HG03097 (cell line): ENCODE measurements around the gene MCF2L.
"Not testable (repeated sequence)": the region's sequence is repeated elsewhere in the genome, so short reads cannot be mapped to it uniquely, and the experiment has no call there.

ENCODE experiments used
- ATAC-seq: cut with Tn5 transposase; IDR thresholded peaks from one replicate; pipeline ENCODE4 v1.9.1; 2021; ENCODE audit not compliant: unreplicated experiment, low FRiP score

MCF2L gene

DNA sequence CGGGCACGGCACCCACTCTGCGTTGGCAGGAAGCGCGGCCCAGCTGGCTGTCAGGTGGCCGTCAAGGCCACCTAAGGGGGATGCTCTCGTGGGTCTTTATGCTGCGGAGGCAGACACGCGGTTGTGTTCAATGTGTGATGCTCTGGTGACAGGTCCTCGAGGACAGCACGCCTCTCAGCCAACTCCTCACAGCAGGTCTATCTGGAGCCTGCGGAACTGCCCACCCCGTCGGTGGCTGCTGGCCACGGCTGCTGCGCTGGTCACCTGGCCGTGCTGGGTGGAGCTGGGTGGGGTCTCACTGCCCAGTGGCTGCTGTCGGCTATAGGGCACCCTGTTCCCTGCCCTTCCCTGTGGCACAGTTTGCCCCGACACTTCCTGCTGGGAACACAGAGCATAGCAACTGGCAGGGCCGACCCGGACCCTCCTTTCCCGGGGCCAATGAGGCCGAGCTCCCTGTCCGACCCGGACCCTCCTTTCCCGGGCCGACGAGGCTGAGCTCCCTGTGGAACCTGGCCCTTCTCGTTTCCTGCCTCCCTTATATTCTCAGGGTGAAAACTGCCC lies 122.3 kb downstream of the MCF2L start:
- ATAC-seq = no peak

DNA sequence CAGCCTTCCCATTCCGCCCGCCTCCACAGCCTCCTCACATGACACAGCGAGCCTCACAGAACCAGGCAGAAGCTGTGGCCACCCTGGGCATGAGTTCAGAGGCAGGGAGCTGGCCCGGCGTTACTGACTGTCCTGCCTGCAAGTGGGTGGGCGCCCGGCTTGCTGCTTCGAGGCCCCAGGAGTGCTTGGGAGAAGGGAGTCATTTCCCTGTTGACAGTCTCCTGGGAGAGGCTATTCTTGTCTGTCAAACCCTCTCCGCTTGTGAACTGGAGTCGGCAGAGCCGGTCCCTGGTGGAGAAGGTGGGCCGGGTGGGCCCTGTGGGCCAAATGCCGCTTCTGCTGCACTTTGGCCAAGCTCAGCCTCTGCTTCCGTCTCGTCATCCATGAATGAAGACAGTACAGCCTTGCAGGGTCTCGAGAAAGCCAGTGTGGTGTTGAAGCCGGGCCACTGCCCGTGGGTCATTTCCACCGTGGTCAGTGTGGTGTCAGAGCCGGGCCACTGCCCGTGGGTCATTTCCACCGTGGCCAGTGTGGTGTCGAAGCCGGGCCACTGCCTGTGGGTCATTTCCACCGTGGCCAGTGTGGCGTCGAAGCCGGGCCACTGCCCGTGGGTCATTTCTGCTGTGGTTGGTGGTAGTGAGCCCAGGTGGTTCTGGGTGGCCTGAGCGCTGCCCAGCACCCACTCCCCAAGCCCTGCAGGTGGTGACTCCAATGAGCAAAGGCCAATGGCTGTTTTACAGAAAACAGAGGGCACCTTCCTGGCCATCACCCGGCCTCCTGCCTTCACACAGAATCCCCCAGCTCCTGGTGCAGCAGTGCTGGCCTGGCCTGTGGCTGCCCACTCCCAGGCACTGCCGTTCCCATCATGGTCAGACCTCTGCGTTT lies 123.1 kb downstream of the MCF2L start:
- no peak for ATAC-seq

DNA sequence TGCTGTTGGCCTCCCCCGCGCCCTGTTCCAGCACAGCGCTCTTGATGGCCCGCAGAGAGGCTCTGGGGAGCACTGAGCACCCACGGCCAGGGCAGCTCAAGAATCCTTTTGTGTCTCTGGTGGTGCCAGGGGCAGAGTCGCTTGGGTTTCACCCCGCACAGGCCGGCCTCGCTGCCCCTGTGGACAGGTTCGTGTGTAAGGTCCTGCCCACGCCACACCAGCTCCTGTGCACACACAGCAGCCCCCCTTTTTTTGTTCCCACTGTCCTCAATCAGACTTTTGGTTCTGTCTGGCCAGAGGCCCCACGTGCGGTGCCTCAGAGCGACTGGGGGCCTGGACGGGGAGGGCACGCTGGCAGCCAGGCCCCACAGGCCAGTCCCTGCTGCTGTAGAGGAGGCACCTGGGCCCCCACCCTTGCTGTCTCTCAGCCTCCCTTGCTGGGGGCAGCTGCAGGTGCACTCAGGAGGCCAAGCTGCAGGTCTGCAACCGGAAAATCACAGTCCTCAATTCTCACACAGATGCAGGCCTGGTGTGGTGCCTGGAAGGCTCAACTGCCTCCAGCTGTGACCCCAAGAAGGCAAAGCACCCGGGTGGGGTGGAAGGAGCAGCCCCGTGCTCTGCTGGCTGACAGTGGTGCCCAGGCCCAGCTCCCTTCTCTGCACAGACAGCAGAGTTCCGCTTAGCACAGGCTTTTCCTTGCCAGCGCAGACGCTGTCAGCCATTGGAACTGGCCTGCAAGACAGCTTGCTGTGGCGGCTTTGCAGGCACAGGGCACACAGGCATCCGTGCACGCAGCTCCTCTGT lies 124.0 kb downstream of the MCF2L start:
- ATAC-seq = no peak

DNA sequence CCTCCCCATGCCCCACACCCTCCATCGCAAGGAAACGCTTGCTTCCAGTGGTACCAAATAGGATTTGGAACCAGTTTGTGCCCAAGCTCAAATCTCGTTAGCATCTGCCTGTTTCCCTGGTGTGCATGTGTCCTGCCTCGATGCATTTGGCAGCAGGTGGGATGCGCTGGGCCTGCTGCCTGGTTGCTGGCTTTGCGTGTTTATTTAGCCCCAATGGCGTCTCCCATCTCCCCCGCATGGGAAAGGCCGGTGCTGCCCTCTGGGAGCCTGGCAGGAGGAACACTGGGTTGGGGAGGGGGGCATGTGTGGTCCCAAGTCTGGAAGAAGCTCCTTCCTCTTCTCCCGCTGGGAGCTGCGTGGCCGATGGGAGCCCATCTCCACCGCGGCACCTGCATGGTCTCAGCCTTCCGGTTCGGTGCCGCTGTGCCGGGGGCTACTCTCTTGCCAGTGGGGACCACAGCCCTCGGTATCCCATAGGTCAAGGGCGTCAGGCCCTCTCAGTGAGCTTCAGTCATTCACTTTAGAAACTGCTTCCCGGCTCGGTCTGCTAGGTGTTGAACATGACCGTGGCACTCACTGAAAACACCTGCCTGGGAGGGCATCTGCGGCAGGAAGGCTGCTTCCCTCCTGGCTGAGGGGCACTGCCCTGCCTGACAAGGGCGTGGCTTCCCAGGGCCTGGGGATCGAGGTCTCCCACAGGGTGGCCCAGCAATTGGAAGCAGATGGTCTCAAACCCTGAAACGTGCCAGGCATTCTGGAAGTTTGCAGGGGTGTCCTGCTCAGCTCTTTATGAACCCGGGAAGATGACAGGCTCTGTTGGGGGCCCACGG lies 124.8 kb downstream of the MCF2L start:
- no peak for ATAC-seq

DNA sequence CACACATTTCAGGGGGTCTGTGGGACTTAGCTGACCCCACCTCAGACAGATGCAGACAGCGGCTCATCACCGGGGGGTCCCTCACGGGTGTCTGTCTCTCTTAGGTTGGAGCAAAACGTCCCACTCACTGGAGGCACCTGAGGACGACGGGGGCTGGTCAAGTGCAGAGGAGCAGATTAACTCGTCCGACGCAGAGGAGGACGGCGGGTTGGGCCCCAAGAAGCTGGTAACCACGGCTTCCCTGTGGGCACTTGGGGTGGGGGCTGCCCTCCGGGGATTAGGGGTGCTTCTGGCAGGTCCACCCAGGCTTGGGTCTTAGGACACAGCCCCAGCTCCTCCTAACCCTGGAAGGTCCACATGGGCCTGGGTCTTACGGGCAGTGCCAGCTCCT lies 125.4 kb downstream of the MCF2L start:
- no peak for ATAC-seq

DNA sequence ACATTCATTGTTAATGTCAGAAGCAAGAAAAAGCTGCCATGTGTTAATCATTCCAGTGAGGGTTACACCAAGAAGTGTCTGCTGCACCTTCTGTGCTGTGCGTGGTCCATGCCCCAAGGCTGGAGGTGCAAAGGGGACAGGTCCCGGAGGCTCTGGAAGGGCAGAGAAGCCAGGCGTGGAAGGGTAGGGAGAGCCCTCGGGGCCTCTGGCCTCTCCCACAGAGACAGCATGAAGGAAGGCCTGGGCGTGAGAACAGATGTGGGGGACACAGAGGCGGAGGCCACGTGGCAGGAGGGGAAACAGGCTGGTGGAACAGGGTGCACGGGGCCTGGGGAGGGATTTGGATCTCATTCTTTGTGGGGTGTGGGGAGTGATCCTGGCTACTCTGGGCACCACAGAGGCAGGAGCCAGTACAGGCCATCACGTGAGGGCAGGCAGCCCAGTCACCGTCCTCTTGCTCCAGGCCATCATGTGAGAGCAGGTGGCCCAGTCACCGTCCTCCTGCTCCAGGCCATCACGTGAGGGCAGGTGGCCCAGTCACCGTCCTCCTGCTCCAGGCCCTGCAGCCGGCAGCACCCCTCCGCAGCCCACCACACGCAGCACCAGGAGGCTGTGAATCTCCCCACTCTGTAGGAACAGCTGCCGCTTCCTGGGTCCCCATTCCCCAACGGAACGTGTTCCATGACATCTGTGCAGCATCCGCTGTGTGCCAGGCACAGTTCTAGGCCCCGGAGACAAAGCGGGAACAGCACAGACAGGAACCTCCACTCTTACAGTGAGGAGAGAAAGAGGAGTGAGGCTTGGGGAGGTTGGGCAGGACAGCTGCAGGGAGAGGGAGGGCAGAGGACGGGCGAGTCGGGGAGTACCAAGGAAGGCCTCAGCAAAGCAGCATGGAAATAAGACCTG lies 126.4 kb downstream of the MCF2L start:
- no peak for ATAC-seq

DNA sequence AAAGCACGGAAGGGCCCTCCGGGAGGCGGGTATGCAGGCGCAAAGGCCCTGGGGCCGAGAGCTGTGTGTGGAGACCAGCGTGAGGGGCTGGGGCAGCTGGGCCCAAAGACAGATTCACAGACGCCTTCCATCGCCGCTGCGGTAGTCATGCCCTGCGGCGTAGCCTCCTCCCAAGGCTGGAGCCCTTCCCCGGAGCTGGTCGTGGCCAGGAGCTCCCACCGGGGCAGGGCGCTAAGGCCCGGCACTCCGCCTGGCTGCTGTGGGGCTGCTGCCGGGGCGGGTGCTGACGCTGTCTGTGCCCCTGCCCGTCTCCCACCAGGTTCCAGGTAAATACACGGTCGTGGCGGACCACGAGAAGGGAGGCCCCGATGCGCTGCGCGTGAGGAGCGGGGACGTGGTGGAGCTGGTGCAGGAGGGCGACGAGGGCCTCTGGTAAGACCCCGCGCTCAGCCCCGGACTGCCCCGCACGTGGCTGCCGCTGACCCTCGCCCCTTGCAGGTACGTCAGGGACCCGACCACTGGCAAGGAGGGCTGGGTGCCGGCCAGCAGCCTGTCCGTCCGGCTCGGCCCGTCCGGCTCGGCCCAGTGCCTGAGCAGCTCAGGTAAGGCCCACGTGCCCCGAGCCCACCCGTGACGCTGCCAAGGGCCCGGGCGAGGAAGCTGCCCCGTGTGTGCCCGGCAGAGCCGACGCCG lies 127.2 kb downstream of the MCF2L start:
- ATAC-seq = no peak

DNA sequence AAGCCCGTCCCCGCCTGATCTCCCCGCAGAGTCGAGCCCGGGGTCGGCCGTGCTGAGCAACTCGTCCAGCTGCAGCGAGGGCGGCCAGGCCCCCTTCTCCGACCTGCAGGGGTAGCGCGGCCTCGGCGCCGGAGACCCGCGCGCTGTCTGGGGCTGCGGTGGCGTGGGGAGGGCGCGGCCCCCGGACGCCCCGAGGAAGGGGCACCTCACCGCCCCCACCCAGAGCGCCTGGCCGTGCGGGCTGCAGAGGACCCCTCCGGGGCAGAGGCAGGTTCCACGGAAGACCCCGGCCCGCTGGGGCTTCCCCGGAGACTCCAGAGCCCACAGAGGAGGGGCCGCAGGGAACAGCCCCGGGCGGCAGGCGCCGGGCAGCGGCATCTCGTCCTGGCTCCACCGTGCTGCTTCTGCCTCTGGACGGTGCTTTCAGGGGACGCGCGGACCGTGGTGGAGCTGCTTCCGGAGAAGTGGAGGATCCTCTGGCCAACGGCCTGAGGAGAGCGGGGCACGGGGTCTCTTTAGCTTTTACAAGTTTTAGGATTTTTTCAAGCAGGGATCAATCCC lies 127.8 kb downstream of the MCF2L start:
- ATAC-seq = no peak

DNA sequence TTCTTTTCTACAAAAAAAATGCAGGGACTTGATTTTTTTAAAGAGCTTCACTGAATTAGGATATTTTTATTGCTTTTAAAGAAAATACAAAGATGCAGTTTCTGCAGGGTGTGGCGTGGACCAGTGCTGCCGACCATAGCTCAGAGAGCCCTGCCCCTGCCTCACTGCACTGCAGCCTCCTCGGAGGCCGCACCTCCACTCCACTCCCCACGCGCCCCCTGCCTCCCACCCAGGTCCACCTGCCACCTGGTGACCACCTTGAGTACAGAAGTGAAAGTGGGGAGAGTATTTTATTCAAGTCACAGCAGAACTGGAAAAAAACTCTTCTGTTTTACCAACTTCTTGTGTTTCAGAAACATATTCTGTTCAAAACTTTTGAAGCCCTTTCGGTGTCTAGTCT lies 128.6 kb downstream of the MCF2L start:
- ATAC-seq = no peak

DNA sequence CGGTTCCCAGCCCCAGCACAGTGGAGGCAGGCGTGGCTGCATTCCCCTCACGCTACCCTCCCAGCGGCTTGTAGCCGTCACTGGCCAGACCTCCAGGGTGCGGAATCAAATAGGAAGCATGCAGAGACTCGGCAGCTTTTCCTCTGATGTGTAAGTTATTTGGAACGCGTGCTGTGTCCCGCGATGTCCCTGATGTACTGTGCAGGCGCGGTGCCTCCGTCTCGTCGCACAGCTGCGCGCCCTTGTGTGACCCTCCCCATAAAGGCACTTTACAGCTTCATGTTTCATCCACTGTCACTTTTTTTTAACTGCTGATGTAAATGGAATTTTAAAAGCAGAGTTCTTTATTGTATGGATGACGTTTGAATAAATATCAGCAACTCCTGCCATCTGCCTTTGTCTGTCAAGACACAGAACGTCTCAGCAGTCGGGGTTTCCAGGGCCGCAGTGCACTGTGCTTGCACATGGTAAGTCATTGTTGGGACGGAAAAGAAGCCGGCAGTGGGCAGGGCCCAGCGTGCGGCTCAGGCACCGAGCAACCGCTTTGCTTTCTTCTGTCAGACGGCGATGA lies 129.2 kb downstream of the MCF2L start:
- no peak for ATAC-seq

DNA sequence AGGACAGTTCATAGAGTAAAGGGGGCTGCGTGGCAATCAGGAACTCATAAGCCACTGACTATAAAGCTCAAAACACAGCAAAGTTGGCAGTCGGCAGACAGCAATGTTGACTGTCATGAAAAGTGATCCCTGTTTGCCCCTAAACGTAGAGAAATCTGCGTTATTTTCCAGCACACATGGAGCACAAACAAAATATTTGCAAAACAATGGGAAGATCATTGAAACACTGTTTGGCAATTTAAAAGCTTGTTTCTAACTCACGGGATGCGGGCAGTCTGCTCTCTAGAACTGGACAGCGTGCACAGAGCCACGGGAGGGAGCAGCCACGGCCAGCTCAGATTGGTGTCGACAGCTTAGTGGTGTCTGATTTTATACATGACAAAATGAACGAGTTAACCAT lies 130.1 kb downstream of the MCF2L start:
- no peak for ATAC-seq

DNA sequence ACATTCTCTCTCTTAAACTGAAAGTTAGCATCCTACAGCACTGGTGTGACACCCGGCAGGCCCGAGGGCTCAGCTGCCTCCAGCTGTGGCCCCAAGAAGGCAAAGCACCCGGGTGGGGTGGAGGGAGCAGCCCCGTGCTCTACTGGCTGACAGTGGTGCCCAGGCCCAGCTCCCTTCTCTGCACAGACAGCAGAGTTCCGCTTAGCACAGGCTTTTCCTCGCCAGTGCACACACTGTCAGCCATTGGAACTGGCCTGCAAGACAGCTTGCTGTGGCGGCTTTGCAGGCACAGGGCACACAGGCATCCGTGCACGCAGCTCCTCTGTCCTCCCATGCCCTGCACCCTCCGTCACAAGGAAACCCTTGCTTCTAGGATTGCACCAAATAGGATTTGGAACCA lies 133.3 kb downstream of the MCF2L start:
- ATAC-seq = not testable (repeated sequence)

DNA sequence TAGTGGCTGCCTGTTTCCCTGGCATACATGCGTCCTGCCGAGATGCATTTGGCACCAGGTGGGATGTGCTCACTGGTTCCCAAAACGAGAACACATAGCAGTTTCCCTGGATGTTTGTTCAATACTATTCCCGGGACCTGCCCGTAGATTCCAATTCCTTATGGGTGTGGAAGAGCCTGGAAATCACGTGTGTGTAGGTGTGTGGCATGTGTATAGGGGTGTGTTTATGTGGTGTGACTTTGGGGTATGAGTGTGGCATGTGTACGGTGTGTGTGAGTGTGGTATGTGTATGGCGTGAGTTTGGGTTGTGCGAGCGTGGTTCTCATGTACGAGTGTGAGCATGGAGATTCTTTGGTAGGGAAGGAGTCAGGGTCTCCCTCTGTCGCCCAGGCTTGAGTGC lies 133.7 kb downstream of the MCF2L start:
- no peak for ATAC-seq

DNA sequence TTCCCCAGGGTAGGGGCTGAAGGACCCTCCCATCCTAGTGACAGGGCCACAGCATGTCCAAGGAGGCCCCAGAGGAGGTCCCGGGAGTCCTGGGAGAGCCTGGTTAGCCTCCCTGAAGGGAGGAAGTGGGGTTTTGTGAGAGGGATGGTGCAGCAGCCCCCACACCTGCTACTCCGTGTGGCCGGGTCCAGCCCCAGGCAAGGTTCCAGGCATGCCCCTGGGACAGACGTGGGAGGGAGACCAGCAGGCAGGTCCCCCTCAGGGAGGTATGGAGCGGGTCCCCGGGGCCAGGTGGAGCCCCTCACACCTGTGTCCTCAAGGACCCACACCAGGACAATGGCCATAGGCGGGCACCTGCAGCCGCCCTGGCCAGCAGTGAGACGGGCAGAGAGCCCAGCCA lies 134.6 kb downstream of the MCF2L start:
- ATAC-seq = no peak

DNA sequence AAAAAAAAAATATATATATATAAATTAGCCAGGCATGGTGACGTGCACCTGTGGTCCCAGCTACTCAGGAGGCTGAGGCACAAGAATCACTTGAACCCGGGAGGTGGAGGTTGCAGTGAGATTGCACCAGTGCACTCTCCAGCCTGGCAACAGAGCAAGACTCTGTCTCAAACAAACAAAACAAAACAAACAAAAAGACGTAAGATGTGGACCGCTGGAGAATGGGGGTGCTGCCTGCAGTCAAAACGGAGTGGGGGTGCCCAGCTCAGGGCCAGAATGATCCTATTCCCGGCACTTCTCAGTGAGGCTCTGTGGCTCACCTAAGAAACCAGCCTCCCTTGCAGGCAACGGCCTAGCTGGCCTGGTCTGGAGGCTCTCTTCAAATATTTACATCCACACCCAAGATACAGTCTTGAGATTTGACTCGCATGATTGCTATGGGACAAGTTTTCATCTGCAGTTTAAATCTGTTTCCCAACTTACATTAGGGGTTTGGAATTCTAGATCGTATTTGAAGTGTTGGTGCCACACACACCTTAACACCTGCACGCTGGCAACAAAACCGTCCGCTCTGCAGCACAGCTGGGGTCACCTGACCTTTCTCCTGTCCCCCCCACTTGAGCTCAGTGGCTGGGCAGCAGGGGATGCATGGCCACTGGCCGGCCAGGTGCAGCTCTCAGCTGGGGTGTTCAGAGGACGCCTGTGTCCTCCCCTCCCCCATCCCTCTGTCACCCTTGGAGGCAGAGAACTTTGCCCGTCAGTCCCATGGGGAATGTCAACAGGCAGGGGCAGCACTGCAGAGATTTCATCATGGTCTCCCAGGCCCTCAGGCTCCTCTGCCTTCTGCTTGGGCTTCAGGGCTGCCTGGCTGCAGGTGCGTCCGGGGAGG lies 136.3 kb downstream of the MCF2L start, which contains the start of gene F7:
TSS of gene F7 (plus strand) at position 760 of the 889 bp plus-strand sequence. CDS start at position 811, 51 bp downstream.
- no peak for ATAC-seq

DNA sequence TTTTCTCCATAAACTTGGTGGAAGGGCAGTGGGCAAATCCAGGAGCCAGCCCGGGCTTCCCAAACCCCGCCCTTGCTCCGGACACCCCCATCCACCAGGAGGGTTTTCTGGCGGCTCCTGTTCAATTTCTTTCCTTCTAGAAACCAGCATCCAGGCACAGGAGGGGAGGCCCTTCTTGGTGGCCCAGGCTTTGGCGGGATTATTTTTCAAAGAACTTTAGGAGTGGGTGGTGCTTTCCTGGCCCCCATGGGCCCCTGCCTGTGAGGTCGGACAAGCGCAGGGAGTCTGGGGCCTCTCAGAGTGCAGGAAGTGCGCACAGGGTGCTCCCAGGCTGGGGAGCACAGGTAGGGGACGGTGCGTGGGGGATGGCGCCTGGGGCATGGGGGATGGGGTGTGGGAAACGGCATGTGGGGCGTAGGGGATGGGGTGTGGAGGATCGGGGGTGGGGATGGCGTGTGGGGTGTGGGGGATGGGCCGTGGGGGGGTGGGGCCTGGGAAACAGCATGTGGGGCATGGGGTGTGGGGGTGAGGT lies 137.0 kb downstream of the MCF2L start:
- ATAC-seq = no peak

DNA sequence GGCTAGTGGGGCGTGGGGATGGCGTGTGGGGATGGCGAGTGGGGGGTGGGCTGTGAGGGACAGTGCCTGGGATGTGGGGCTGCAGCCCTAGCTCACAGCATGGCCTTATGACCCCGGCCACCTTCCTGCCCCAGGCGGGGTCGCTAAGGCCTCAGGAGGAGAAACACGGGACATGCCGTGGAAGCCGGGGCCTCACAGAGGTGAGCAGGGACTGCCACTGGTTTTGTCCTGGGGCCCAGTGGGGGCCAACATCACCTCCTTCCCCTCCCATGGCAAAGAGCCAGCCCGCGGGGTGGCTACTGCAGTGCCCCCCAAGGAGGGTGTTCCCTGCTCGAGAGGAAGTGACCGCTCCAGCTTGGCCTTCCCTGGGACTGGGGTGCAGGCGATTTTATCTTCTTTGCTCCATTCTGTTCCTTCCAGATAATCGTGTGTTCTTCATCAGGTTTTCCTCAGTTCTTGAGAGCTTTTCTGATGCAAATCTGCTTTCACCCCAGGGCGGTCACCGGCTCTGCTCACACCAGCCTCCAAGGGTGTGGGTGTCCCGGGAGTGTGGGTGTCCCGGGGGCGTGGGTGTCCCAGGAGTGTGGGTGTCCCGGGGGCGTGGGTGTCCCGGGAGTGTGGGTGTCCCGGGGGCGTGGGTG lies 137.8 kb downstream of the MCF2L start:
- no peak for ATAC-seq
